Panc1 (cell line): ENCODE results near the gene GALNT15. TPM values are rescaled to one million over a fixed set of nuclear protein-coding genes. Genes with fewer than 3 reads are reported as not detected.

ENCODE experiments used
- ATAC-seq: fragments of 200-7000 bp; cut with Tn5 transposase; 2 replicates; pipeline ENCODE4 v1.9.1; 2020; ENCODE audit warnings: mild to moderate bottlenecking, moderate library complexity
- BruUV-seq: library from RNA; stranded (reverse); fragments of 400-500 nt; replicated peaks from 2 replicates; lab custom pipeline; 2021; lab: Mats Ljungman, UMichigan
- CTCF ChIA-PET: fragments of 300-600 bp; sonication (Branson Sonifier 250); formaldehyde crosslinking; loops from one replicate; lab custom pipeline; 2022; ENCODE audit warnings: antibody characterized with exemption; lab: Charles Lee
- POLR2A ChIA-PET: fragments of 300-600 bp; sonication (Branson Sonifier 250); formaldehyde crosslinking; loops from one replicate; lab custom pipeline; 2022; ENCODE audit warnings: antibody characterized with exemption; lab: Charles Lee
- DNase-seq: peaks from one replicate; pipeline ENCODE4 v3.0.0-alpha.2; 2010; ENCODE audit warnings: low read depth, low spot score
- H3K27ac ChIP-seq: 2 replicates; pipeline ENCODE4 v1.5.1; 2011; ENCODE audit warnings: mild to moderate bottlenecking, low read length, inconsistent platforms
- H3K27me3 ChIP-seq: fragments of 200-500 bp; sonication (Bioruptor generic); 2 replicates; pipeline ENCODE4 v1.6.0; 2014; ENCODE audit warnings: low read length, inconsistent platforms; ENCODE audit not compliant: control insufficient read depth, insufficient read depth
- H3K36me3 ChIP-seq: fragments of 200-500 bp; sonication (Bioruptor generic); 2 replicates; pipeline ENCODE4 v1.5.1; 2014; ENCODE audit warnings: inconsistent platforms, mild to moderate bottlenecking, low read length, moderate library complexity; ENCODE audit not compliant: control insufficient read depth, insufficient read depth
- H3K4me1 ChIP-seq: 2 replicates; pipeline ENCODE4 v1.5.1; 2011; ENCODE audit warnings: inconsistent platforms, mild to moderate bottlenecking, low read length, moderate library complexity; ENCODE audit not compliant: control insufficient read depth, insufficient read depth
- H3K4me3 ChIP-seq, 2 experiments: 2 replicates each; pipeline ENCODE4 v1.5.1; 2011 to 2012; ENCODE audit warnings: low read depth in 2 of 2, low read length in 2 of 2, mild to moderate bottlenecking in 2 of 2, inconsistent platforms in 1 of 2, moderate library complexity in 1 of 2
- H3K9me3 ChIP-seq: fragments of 200-500 bp; sonication (Bioruptor generic); 2 replicates; pipeline ENCODE4 v1.5.1; 2014; ENCODE audit warnings: low read depth, mild to moderate bottlenecking, inconsistent platforms, low read length, moderate library complexity; ENCODE audit not compliant: control insufficient read depth, insufficient read depth
- CTCF ChIP-seq: fragments of 450-650 bp; IDR thresholded peaks from 2 replicates; pipeline ENCODE4 v1.5.1; 2017; ENCODE audit warnings: mild to moderate bottlenecking
- POLR2AphosphoS5 ChIP-seq: IDR thresholded peaks from 2 replicates; pipeline ENCODE4 v1.6.1; 2012; ENCODE audit warnings: mild to moderate bottlenecking, low read depth, low read length, moderate library complexity
- REST ChIP-seq, 2 experiments: IDR thresholded peaks; 2 replicates each; pipeline ENCODE4 v1.6.1; 2011 to 2012; ENCODE audit warnings: low read depth in 2 of 2, control low read depth in 1 of 2, low read length in 1 of 2, mild to moderate bottlenecking in 1 of 2, moderate library complexity in 1 of 2; ENCODE audit not compliant: insufficient read depth in 1 of 2
- SIN3A ChIP-seq: IDR thresholded peaks from 2 replicates; pipeline ENCODE4 v1.6.1; 2012; ENCODE audit warnings: low read depth, mild to moderate bottlenecking, low read length, moderate library complexity, borderline replicate concordance; ENCODE audit not compliant: insufficient read depth
- TCF7L2 ChIP-seq: IDR thresholded peaks from 2 replicates; pipeline ENCODE4 v1.6.1; 2011; ENCODE audit warnings: mild to moderate bottlenecking, low read depth, low read length, inconsistent platforms
- in situ Hi-C: cut with HindIII; loops from 2 replicates; pipeline ENCODE4 v1.10.0; 2016; ENCODE audit warnings: low sequenced_read_pairs, low pct_unique_long_range_greater_than_20kb
- intact Hi-C: fragments of 100-400 bp; cut with micrococcal nuclease; formaldehyde crosslinking; loops from one replicate; pipeline ENCODE4 v1.10.0; 2022; ENCODE audit not compliant: unreplicated experiment
- total RNA-seq: library from RNA; stranded (reverse); gene quantifications from one replicate; pipeline ENCODE4 v1.2.1, GENCODE V29; 2021; ENCODE audit not compliant: unreplicated experiment

The GALNT15 gene
- total RNA-seq, 1 experiment from 2014 or later: 0.10 TPM

- CTCF ChIA-PET: no interaction called here
Measured at GRCh38 chr3:16249336-16249735, 74.9 kb downstream of the GALNT15 start.

GRCh38 chr3:16249886-16250285 lies 75.4 kb downstream of the GALNT15 start:
- no TSS peak for BruUV-seq
- intact Hi-C loops (loop anchor here (1.0 to 10.0 kb wide), 3 partner anchors 65 to 435 kb away; no protein-coding TSS in a partner anchor), in situ Hi-C loops (no loop called here)
- Histone ChIP-seq H3K4me3 (no peak overlapping the region), H3K27me3 (no peaks in the 10 kb centered on the region), H3K9me3 (no peaks in the 10 kb centered on the region), H3K4me1 (no peaks in the 10 kb centered on the region), H3K27ac (no peak overlapping the region), H3K36me3 (no peaks in the 10 kb centered on the region)
- DNase-seq (no peak), ATAC-seq (no peak)
- POLR2A ChIA-PET: no interaction called here
- no peak for TF ChIP-seq REST (IDR thresholded peaks at IDR 0.05; ENCODE audit: insufficient read depth in 1 of 2, low read depth in 2 of 2, low read length in 1 of 2)
- TF ChIP-seq SIN3A: no peak
- TF ChIP-seq TCF7L2: no peak
- no peak for TF ChIP-seq CTCF
- TF ChIP-seq POLR2AphosphoS5: no peak
- CTCF ChIA-PET: no interaction called here

More at GRCh38 chr3:16249336-16249735, 74.9 kb downstream of the GALNT15 start:
- DNase-seq (no peak), ATAC-seq (peak; percentile 69; the same call in 1 of the 2 replicates)
- in situ Hi-C loops (no loop called here), intact Hi-C loops (loop anchor here (1.0 to 10.0 kb wide), 3 partner anchors 65 to 434 kb away; no protein-coding TSS in a partner anchor)
- H3K4me3 ChIP-seq: no peak overlapping the region
- no peak overlapping the region for H3K27ac ChIP-seq
- H3K36me3 ChIP-seq: no peaks in the 10 kb centered on the region
- H3K9me3 ChIP-seq: no peaks in the 10 kb centered on the region
- H3K4me1 ChIP-seq: no peaks in the 10 kb centered on the region
- POLR2A ChIA-PET: no interaction called here
- no TSS peak for BruUV-seq
- H3K27me3 ChIP-seq: no peaks in the 10 kb centered on the region
- TF ChIP-seq TCF7L2 (no peak), REST (IDR thresholded peaks at IDR 0.05; ENCODE audit: insufficient read depth in 1 of 2, low read depth in 2 of 2, low read length in 1 of 2) (no peak), SIN3A (no peak), CTCF (peak; percentile 74), POLR2AphosphoS5 (no peak)
